Right lung (tissue), 10 donors: ENCODE measurements around the gene FAM124A. TPM values are rescaled to one million over a fixed set of nuclear protein-coding genes. Genes with fewer than 3 reads are reported as not detected.

Experiments used
- DNase-seq, 2 donors: peaks; one replicate each; pipeline ENCODE4 v3.0.0-alpha.2; 2013
- long read RNA-seq, 8 donors: transcript quantifications; one replicate each; lab custom pipeline, GENCODE V29; 2026
- polyA plus RNA-seq, 5 donors: library from polyadenylated mRNA; unstranded; fragments of 120-200 nt; gene quantifications; one replicate each; pipeline versions ENCODE4 v1.2.1 to v1.2.3, GENCODE V29; 2013; ENCODE audit warnings: inconsistent platforms in 1 of 5, low replicate concordance in 1 of 5; ENCODE audit not compliant: insufficient read length in 5 of 5, insufficient read depth in 1 of 5

FAM124A gene
- polyA plus RNA-seq = 1 to 10 TPM; 5.1 to 7.4 (median 6.7) TPM
- long read RNA-seq, donor 1, full-length matches to known transcripts = 6 of 6 reads
- long read RNA-seq, donor 1, partial matches to known transcripts = 0 of 6 reads
- long read RNA-seq, donor 1, other reads (novel, unspliced or antisense) = 0 of 6 reads
- long read RNA-seq, donor 2, partial matches to known transcripts = 0 of 1 reads
- long read RNA-seq, donor 2, other reads (novel, unspliced or antisense) = 0 of 1 reads
- long read RNA-seq, donor 3 = 0 reads
- long read RNA-seq, donor 4, full-length matches to known transcripts = 1 of 1 reads
- long read RNA-seq, donor 4, partial matches to known transcripts = 0 of 1 reads
- long read RNA-seq, donor 4, other reads (novel, unspliced or antisense) = 0 of 1 reads
- long read RNA-seq, donor 5, full-length matches to known transcripts = 3 of 3 reads
- long read RNA-seq, donor 5, partial matches to known transcripts = 0 of 3 reads
- long read RNA-seq, donor 5, other reads (novel, unspliced or antisense) = 0 of 3 reads
- long read RNA-seq, donor 6, full-length matches to known transcripts = 3 of 3 reads
- long read RNA-seq, donor 6, partial matches to known transcripts = 0 of 3 reads
- long read RNA-seq, donor 6, other reads (novel, unspliced or antisense) = 0 of 3 reads
- long read RNA-seq, donor 7 = 0 reads
- long read RNA-seq, donor 8, full-length matches to known transcripts = 2 of 2 reads
- long read RNA-seq, donor 8, partial matches to known transcripts = 0 of 2 reads
- long read RNA-seq, donor 8, other reads (novel, unspliced or antisense) = 0 of 2 reads

DNA sequence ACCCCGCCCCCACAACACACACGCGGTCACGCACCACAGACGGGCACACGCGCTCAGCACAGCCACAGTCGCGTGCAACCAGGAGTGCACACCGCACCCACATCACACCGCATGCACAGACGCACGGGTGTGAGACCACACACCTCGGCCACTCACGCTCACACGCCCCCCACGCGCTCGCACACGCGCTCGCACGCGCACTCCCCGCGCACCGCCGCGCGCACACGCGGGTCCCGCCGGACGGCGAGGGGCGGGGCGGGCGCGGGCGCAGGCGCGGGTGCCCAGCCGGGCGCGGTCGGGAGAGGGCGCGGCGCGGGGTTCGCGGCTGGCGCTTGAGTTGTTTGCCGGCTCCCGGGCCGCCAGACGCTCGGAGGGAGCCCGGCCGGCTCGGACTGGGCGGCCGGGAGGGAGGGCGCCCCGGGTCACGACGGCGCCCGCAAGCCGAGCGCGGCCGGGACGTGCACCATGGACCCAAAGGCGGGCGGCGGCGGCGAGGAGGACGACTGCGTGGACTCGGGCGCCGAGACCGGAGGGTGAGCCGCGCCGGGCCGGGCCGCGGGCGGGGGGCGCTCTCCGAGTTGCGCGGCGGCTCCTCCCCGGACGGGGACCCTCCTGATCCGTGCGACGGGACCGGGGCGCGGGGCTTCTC, at the start of gene FAM124A:
TSS of gene FAM124A (plus strand) at position 362 of the 649 bp plus-strand sequence. CDS start at position 466, 104 bp downstream.
- no peak for DNase-seq

DNA sequence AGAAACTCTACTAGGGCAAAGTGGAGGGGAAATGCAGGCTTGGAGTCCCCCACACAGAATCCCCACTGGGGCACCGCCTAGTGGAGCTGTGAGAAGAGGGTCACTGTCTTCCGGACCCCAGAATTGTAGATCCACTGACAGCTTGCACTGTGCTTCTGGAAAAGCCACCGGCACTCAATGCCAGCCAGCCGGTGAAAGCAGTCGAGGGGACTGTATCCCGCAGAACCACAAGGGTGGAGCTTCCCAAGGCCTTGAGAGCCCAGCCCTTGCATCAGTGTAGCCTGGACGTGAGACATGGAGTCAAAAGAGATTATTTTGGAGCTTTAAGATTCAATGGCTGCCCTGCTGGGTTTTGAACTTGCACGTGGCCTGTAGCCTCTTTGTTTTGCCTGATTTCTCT, 47.2 kb upstream of the FAM124A start:
- DNase-seq = no peak

GRCh38 chr13:51175639-51176038, 46.6 kb upstream of the FAM124A start:
- no peak for DNase-seq

DNA sequence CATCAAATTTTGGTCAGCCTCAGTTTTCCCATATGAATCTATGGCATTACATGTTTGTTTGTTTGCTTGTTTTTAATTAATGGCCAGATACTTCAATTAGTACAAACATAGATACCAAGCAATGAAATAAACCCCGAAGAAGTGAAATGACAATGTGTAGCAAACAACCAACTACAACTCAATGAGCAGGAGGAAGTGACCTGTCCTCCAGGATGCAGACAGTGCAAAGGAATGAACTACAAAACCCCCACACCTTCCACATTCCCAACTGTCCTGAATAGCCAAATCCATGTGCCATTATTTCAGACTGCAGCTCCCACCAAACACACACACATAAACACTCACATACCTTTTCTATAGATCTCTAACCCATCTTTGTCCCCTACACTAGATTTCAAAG, 45.0 kb upstream of the FAM124A start:
- DNase-seq = no peak

GRCh38 chr13:51178456-51179074, 43.6 kb upstream of the FAM124A start:
- no peak for DNase-seq

DNA sequence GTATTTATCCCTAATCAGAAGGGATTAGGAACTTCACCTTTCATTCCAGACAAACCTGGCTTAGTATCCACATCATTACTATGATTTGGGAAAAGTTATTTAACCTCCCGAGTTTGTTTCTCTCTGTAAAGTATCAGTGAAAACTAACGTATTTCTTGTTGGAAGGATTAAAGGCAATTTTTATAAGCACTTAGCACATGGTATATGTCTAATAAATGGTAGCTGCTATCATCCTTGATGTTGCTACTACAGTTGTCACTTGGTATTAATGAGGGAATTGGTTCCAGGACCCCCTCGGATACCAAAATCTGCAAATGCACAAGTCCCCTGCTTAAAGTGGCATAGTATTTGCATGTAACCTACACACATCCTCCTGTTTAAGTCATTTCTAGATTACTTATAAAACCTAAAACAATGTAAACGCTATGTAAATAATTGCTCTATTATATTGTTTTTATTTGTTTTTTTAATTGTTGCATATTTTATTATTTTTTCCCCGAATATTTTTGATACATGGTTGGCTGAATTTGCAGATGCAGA, 42.7 kb upstream of the FAM124A start:
- no peak for DNase-seq

- DNase-seq = no peak
These were observed 41.2 kb upstream of the FAM124A start for GRCh38 chr13:51180853-51181511.

DNA sequence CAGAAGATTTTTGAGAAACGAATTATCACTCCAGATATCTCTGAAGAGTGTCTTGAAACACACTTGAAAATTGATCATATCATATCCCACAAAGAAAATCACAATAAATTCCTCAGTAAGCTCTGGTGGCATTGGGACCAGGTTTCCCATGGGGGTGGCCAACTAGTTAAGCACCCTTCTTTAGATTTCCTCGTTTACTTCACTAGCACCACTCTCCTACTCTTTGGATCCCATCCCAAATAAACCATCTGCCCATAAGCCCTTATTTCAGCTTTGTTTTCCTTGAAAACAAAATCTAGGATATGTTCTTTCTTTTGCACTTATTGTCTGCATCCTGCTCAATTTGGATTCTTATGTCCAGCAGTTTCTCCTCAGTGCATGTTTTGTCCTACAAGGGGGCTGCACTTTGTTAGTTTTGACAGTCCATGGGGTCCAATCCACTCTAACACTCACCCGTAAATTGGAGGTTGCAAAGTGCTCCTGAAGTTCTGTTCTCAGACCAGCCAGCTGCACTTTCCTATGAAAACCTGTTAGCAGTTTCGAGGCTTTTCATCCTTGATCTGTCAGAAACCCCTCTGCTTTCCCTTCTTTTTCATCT, 40.3 kb upstream of the FAM124A start:
- DNase-seq = no peak

- DNase-seq = no peak
These were observed 30.5 kb upstream of the FAM124A start for GRCh38 chr13:51191743-51192142.

- DNase-seq = no peak
These were observed 29.9 kb upstream of the FAM124A start for GRCh38 chr13:51192348-51192747.

DNA sequence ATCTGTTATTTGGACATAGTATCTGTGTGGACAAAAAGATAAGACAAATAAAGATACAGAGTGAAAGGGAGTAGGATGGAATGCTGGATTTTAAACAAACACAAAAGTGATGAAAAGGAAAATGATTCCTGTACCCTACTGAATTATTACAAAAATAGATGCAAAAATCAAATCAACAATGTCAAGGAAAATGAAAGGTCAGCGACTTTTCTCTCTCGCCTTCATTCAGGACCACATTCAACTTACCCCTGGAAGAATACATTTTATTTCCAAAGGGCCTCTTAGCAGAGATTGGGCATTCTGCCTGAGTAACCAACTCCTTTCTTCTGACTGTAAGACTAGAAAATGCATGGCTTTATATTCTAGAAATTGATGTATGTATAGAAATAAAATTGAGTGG, 28.8 kb upstream of the FAM124A start:
- no peak for DNase-seq

DNA sequence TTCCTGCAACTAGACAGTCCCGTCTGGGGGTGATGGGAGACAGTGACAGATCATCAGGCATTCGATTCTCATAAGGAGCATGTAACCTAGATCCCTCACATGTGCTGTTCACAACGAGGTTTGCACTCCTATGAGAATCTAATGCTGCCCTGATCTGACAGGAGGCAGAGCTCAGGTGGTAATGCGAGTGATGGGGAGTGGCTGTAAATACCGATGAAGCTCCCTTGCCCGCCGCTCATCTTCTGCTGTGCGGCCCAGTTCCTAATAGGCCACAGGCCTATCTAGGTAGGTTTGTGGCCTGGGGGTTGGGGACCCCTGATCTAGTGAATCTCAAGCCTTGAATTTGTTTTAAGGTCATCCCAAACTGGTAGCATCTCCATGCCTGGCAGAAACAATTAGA, 27.3 kb upstream of the FAM124A start:
- DNase-seq = no peak

DNA sequence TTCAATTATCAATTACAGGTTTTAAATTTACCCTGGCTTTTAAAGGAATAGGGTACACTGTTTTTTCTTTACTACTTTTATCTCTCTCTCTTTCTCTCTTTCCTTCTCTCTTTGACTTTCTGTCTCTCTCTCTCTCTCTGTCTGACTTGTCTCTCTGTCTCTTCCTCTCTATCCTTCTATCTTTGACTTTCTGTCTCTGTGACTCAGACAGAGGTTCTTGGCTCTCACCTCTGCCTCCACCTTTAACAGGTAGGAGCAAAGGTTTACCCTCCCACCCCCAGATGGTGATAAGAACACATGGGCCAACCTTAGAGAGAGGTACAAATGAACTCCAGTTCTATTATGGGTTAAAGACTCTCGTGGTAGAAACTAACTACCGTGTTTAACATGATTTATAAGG, 20.3 kb upstream of the FAM124A start:
- DNase-seq = no peak

- no peak for DNase-seq
These were observed 19.6 kb upstream of the FAM124A start for GRCh38 chr13:51202477-51203046.

DNA sequence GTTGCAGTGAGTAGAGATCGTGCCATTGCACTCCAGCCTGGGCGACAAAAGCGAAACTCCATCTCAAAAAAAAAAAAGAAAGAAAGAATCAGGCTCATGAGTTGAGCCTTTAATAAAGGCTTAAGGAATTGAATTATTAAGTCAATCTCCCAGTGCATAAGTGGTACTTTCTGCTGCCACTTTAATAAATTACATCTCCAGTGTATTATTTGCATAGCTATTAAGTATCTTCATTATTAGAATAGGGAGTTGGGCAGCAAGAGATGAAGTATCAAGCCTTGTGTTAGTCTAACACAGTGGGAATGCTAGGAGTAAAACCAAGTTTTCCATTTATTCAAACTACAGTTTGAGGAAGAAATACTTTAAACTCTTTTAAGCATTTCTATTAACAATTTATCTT, 15.6 kb upstream of the FAM124A start:
- DNase-seq = no peak

GRCh38 chr13:51207881-51208280, 14.3 kb upstream of the FAM124A start:
- no peak for DNase-seq

DNA sequence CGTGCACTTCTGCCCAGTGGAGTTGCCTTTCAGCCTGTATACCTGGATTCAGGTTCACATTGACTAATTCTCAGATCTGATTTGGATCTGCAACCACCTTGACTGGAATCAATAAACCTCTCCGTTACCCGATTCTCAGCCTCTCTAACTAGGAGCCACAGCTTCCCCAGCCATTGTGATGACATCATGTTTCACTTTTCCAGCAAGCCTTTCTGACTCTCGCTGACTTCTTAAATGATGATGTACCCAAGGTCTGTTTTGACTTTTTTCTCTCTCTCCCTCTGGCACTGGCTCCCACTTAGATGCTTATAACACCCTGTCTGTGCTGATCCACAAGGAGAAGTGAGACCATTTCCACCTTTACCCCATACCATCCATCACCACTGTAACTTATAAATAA, 13.5 kb upstream of the FAM124A start:
- no peak for DNase-seq

DNA sequence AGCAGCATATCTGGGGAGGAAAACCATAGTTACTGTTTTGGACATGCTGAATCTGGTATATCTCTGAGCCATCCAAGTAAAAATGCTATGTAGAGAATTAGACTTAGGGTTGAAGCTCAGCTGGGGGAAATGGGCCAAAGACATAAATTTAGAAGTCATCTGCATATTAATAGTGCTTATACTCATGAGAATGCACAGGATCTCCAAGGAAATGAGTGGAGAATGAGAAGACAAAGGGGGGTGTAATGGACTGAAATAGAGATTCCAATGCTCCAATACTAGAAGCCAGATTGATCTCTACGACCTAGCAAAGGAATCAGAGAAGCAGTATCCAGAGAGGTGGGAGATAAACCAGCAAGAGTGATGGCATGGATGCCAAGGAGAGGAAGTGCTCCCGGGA, 10.3 kb upstream of the FAM124A start:
- DNase-seq = no peak

- no peak for DNase-seq
These were observed 9.4 kb upstream of the FAM124A start for GRCh38 chr13:51212758-51213157.

- DNase-seq = no peak
These were observed 8.9 kb upstream of the FAM124A start for GRCh38 chr13:51213173-51213728.
